CD4-positive, CD25-positive, alpha-beta regulatory T cell (primary cell): Measurements from ENCODE around the gene PAPPA. TPM values are rescaled to one million over a fixed set of nuclear protein-coding genes. Genes with fewer than 3 reads are reported as not detected.

Source experiments
- ATAC-seq, 2 donors: fragments of 150-1000 bp; cut with Tn5 transposase; one replicate each; pipeline ENCODE4 v1.10.0; 2021; ENCODE audit warnings: low read depth in 2 of 2, moderate number of reproducible peaks in 2 of 2, moderate library complexity in 1 of 2
- DNase-seq, 3 donors: peaks; one replicate each; pipeline versions ENCODE4 v3.0.0 to v3.0.0-alpha.2; 2012 to 2022; ENCODE audit warnings: mixed read lengths in 1 of 3
- H3K27ac ChIP-seq: one replicate; pipeline ENCODE4 v1.7.0; 2013; ENCODE audit warnings: mild to moderate bottlenecking, low read length; ENCODE audit not compliant: insufficient read depth, poor library complexity, severe bottlenecking
- H3K27me3 ChIP-seq: one replicate; pipeline ENCODE4 v1.7.0; 2013; ENCODE audit warnings: low read length; ENCODE audit not compliant: control insufficient read depth, insufficient read depth
- H3K36me3 ChIP-seq: one replicate; pipeline ENCODE4 v1.7.0; 2013; ENCODE audit warnings: mild to moderate bottlenecking, low read length, moderate library complexity; ENCODE audit not compliant: control insufficient read depth, insufficient read depth
- H3K4me1 ChIP-seq: 2 replicates; pipeline ENCODE4 v1.7.0; 2013; ENCODE audit warnings: mild to moderate bottlenecking, low read length; ENCODE audit not compliant: insufficient read depth, control insufficient read depth, poor library complexity, severe bottlenecking
- H3K4me3 ChIP-seq: one replicate; pipeline ENCODE4 v1.7.0; 2013; ENCODE audit warnings: low read depth, mild to moderate bottlenecking, low read length, moderate library complexity
- H3K9me3 ChIP-seq, 2 experiments: 1 replicate in 1 of 2; 2 replicates in 1 of 2; pipeline ENCODE4 v1.7.0; 2013; ENCODE audit warnings: low read length in 2 of 2, mild to moderate bottlenecking in 1 of 2, moderate library complexity in 1 of 2; ENCODE audit not compliant: control insufficient read depth in 2 of 2
- H3K27ac Mint-ChIP-seq, 3 donors: one replicate each; pipeline ENCODE4 v1.8.0; 2020 to 2022; ENCODE audit warnings: mild to moderate bottlenecking in 3 of 3, mixed read lengths in 3 of 3, moderate library complexity in 2 of 3
- H3K27me3 Mint-ChIP-seq: one replicate; pipeline ENCODE4 v1.8.0; 2022; ENCODE audit warnings: mild to moderate bottlenecking, mixed read lengths
- H3K36me3 Mint-ChIP-seq: one replicate; pipeline ENCODE4 v1.8.0; 2020; ENCODE audit warnings: mixed read lengths
- H3K4me1 Mint-ChIP-seq, 4 donors: one replicate each; pipeline ENCODE4 v1.8.0; 2020 to 2022; ENCODE audit warnings: mixed read lengths in 4 of 4, mild to moderate bottlenecking in 1 of 4
- H3K4me3 Mint-ChIP-seq, 4 donors: one replicate each; pipeline ENCODE4 v1.8.0; 2020 to 2022; ENCODE audit warnings: mild to moderate bottlenecking in 4 of 4, mixed read lengths in 4 of 4, moderate library complexity in 3 of 4
- H3K9me3 Mint-ChIP-seq, 7 donors: one replicate each; pipeline ENCODE4 v1.8.0; 2020 to 2022; ENCODE audit warnings: mixed read lengths in 7 of 7, mild to moderate bottlenecking in 3 of 7, moderate library complexity in 2 of 7
- polyA plus RNA-seq, 4 donors: library from polyadenylated mRNA; unstranded; fragments of 300-500 nt; fragmentation: Illumina TruSeq; gene quantifications; one replicate each; pipeline ENCODE4 v1.2.3, GENCODE V29; 2021
- total RNA-seq: library from RNA; stranded (reverse); gene quantifications from one replicate; pipeline ENCODE4 v1.2.3, GENCODE V29; 2022

The PAPPA gene
- total and polyA plus RNA-seq, 5 donors from 2014 or later, result 0.01 to 0.42 (median 0.09) TPM; not detected in 1

GRCh38 chr9:116230051-116230632, 76.6 kb downstream of the PAPPA start:
- H3K27me3 Mint-ChIP-seq, result no peaks in the 10 kb centered on the region
- Histone ChIP-seq H3K27me3 (no peaks in the 10 kb centered on the region), H3K9me3 (no peaks in the 10 kb centered on the region), H3K36me3 (no peaks in the 10 kb centered on the region), H3K27ac (no peak overlapping the region), H3K4me3 (no peak overlapping the region), H3K4me1 (no peaks in the 10 kb centered on the region)
- H3K36me3 Mint-ChIP-seq, result no peaks in the 10 kb centered on the region
- DNase-seq, result no peak
- ATAC-seq, result no peak
- peaks cover 0 to 2% (median 0%) of the 10 kb centered on the region in 7 donors for H3K9me3 Mint-ChIP-seq
- H3K27ac Mint-ChIP-seq, result peak overlapping the region in 1 of 3 donors; percentile 19
- no peaks in the 10 kb centered on the region for H3K4me1 Mint-ChIP-seq
- no peak overlapping the region for H3K4me3 Mint-ChIP-seq

GRCh38 chr9:116232424-116233159, 79.0 kb downstream of the PAPPA start:
- H3K9me3 Mint-ChIP-seq, result peaks cover 0 to 4% (median 0%) of the 10 kb centered on the region in 7 donors
- Histone ChIP-seq H3K9me3 (no peaks in the 10 kb centered on the region), H3K36me3 (no peaks in the 10 kb centered on the region), H3K27ac (no peak overlapping the region), H3K27me3 (no peaks in the 10 kb centered on the region), H3K4me1 (no peaks in the 10 kb centered on the region), H3K4me3 (no peak overlapping the region)
- H3K4me1 Mint-ChIP-seq, result no peaks in the 10 kb centered on the region
- H3K27me3 Mint-ChIP-seq, result no peaks in the 10 kb centered on the region
- no peak overlapping the region for H3K27ac Mint-ChIP-seq
- no peak overlapping the region for H3K4me3 Mint-ChIP-seq
- DNase-seq (no peak), ATAC-seq (no peak)
- H3K36me3 Mint-ChIP-seq, result no peaks in the 10 kb centered on the region

- H3K9me3 Mint-ChIP-seq, result peaks cover 0 to 4% (median 0%) of the 10 kb centered on the region in 7 donors
- no peak overlapping the region for H3K27ac ChIP-seq
- no peak overlapping the region for H3K4me3 Mint-ChIP-seq
- H3K27ac Mint-ChIP-seq, result no peak overlapping the region
- H3K4me1 ChIP-seq, result no peaks in the 10 kb centered on the region
- H3K4me1 Mint-ChIP-seq, result no peaks in the 10 kb centered on the region
- no peaks in the 10 kb centered on the region for H3K36me3 ChIP-seq
- no peaks in the 10 kb centered on the region for H3K9me3 ChIP-seq
- H3K36me3 Mint-ChIP-seq, result no peaks in the 10 kb centered on the region
- ATAC-seq (no peak), DNase-seq (no peak)
- H3K4me3 ChIP-seq, result no peak overlapping the region
- no peaks in the 10 kb centered on the region for H3K27me3 Mint-ChIP-seq
- H3K27me3 ChIP-seq, result no peaks in the 10 kb centered on the region
These were observed 79.6 kb downstream of the PAPPA start for GRCh38 chr9:116233160-116233530.

- no peaks in the 10 kb centered on the region for H3K9me3 ChIP-seq
- no peaks in the 10 kb centered on the region for H3K27me3 Mint-ChIP-seq
- no peak overlapping the region for H3K27ac ChIP-seq
These were observed 80.5 kb downstream of the PAPPA start for GRCh38 chr9:116234081-116234480.

GRCh38 chr9:116236979-116237378, 83.4 kb downstream of the PAPPA start:
- no peak overlapping the region for H3K27ac ChIP-seq
- H3K4me1 Mint-ChIP-seq, result no peaks in the 10 kb centered on the region

More at GRCh38 chr9:116234081-116234480, 80.5 kb downstream of the PAPPA start:
- no peak overlapping the region for H3K4me3 Mint-ChIP-seq
- H3K4me3 ChIP-seq, result no peak overlapping the region
- H3K27ac Mint-ChIP-seq, result no peak overlapping the region
- H3K9me3 Mint-ChIP-seq, result peaks cover 0 to 4% (median 0%) of the 10 kb centered on the region in 7 donors
- H3K4me1 ChIP-seq, result no peaks in the 10 kb centered on the region
- no peaks in the 10 kb centered on the region for H3K27me3 ChIP-seq
- H3K36me3 ChIP-seq, result no peaks in the 10 kb centered on the region
- H3K4me1 Mint-ChIP-seq, result no peaks in the 10 kb centered on the region
- no peak for DNase-seq
- no peak for ATAC-seq
- no peaks in the 10 kb centered on the region for H3K36me3 Mint-ChIP-seq

GRCh38 chr9:116237456-116237855, 83.9 kb downstream of the PAPPA start:
- no peaks in the 10 kb centered on the region for H3K9me3 ChIP-seq
- Mint-ChIP-seq H3K4me1 (no peaks in the 10 kb centered on the region), H3K27me3 (no peaks in the 10 kb centered on the region), H3K4me3 (no peak overlapping the region), H3K36me3 (no peaks in the 10 kb centered on the region), H3K9me3 (peaks cover 0 to 5% (median 0%) of the 10 kb centered on the region in 7 donors), H3K27ac (no peak overlapping the region)
- DNase-seq (no peak), ATAC-seq (no peak)
- no peak overlapping the region for H3K4me3 ChIP-seq
- no peak overlapping the region for H3K27ac ChIP-seq
- no peaks in the 10 kb centered on the region for H3K36me3 ChIP-seq
- no peaks in the 10 kb centered on the region for H3K27me3 ChIP-seq
- H3K4me1 ChIP-seq, result no peaks in the 10 kb centered on the region

More at GRCh38 chr9:116236979-116237378, 83.4 kb downstream of the PAPPA start:
- Mint-ChIP-seq H3K36me3 (no peaks in the 10 kb centered on the region), H3K27ac (no peak overlapping the region), H3K27me3 (no peaks in the 10 kb centered on the region), H3K4me3 (no peak overlapping the region), H3K9me3 (peaks cover 0 to 5% (median 0%) of the 10 kb centered on the region in 7 donors)
- Histone ChIP-seq H3K9me3 (no peaks in the 10 kb centered on the region), H3K4me1 (no peaks in the 10 kb centered on the region), H3K27me3 (no peaks in the 10 kb centered on the region), H3K36me3 (no peaks in the 10 kb centered on the region), H3K4me3 (no peak overlapping the region)
- no peak for DNase-seq
- no peak for ATAC-seq

- H3K36me3 Mint-ChIP-seq, result no peaks in the 10 kb centered on the region
- H3K4me1 Mint-ChIP-seq, result no peaks in the 10 kb centered on the region
- ATAC-seq, result no peak
- peaks cover 0 to 5% (median 1%) of the 10 kb centered on the region in 7 donors for H3K9me3 Mint-ChIP-seq
- H3K9me3 ChIP-seq, result no peaks in the 10 kb centered on the region
- no peaks in the 10 kb centered on the region for H3K4me1 ChIP-seq
- DNase-seq, result no peak
- H3K27ac Mint-ChIP-seq, result no peak overlapping the region
- H3K4me3 ChIP-seq, result no peak overlapping the region
- no peak overlapping the region for H3K4me3 Mint-ChIP-seq
- no peaks in the 10 kb centered on the region for H3K36me3 ChIP-seq
- H3K27me3 Mint-ChIP-seq, result no peaks in the 10 kb centered on the region
- H3K27ac ChIP-seq, result no peak overlapping the region
- no peaks in the 10 kb centered on the region for H3K27me3 ChIP-seq
These were observed 84.6 kb downstream of the PAPPA start for GRCh38 chr9:116238225-116238624.
